HG03457 (cell line): Measurements from ENCODE around the gene CCDC197.

Experiments
- ATAC-seq: cut with Tn5 transposase; IDR thresholded peaks from one replicate; pipeline ENCODE4 v1.9.1; 2021; ENCODE audit warnings: moderate number of reproducible peaks; ENCODE audit not compliant: unreplicated experiment

The CCDC197 gene

DNA sequence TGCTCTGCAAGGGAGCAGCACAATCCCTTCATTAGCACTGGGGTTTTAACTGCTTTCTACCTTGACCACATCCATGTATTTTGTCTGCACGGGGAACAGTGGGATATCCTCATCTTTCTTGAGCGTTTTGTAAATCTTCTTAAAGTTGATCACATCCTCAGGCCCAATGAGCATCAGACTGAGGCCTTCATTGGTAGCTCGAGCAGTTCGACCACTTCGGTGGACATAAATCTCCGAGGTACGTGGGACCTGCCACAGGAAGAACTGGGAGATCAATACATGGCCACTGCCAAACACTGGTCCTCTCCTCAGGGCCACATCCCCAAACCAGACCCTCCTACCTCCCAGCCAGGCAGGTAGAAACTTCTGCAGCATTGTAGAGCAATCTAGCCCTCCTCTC is 57.8 kb downstream of the CCDC197 start:
- no peak for ATAC-seq

- ATAC-seq: no peak
Measured at GRCh38 chr14:94056579-94057308, 59.6 kb downstream of the CCDC197 start.

- ATAC-seq: no peak
Measured at GRCh38 chr14:94058128-94058673, 61.1 kb downstream of the CCDC197 start.
